Body of pancreas (tissue), 4 donors: Measurements from ENCODE around the gene SSH2. TPM values are rescaled to one million over a fixed set of nuclear protein-coding genes. Genes with fewer than 3 reads are reported as not detected.
"Not testable (repeated sequence)": the region's sequence is repeated elsewhere in the genome, so short reads cannot be mapped to it uniquely, and the experiment has no call there.

Experiments
- ATAC-seq: fragments of 150-250 bp; one replicate; pipeline ENCODE4 v1.9.1; 2016
- DNase-seq, 4 donors: peaks; one replicate each; pipeline ENCODE4 v3.0.0-alpha.2; 2019
- H3K27ac ChIP-seq, 4 donors: fragments of 200-600 bp; sonication (generic); 1 replicate in 3 of 4; 2 replicates in 1 of 4; pipeline versions ENCODE4 v1.5.1 to v1.6.1; 2016 to 2019; ENCODE audit warnings: mild to moderate bottlenecking in 1 of 4, mixed read lengths in 1 of 4, moderate library complexity in 1 of 4
- H3K27me3 ChIP-seq, 2 donors: fragments of 200-600 bp; sonication (generic); one replicate each; pipeline ENCODE4 v1.6.0; 2016; ENCODE audit warnings: mild to moderate bottlenecking in 1 of 2
- H3K36me3 ChIP-seq, 2 donors: fragments of 200-600 bp; sonication (generic); replicated peaks in 1 of 2; 2 replicates each; pipeline ENCODE4 v1.5.1; 2016; ENCODE audit warnings: low read depth in 2 of 2; ENCODE audit not compliant: insufficient read depth in 1 of 2
- H3K4me1 ChIP-seq: fragments of 200-600 bp; sonication (generic); one replicate; pipeline ENCODE4 v1.6.0; 2016
- H3K4me3 ChIP-seq, 2 donors: fragments of 200-600 bp; sonication (generic); 1 replicate in 1 of 2; 2 replicates in 1 of 2; pipeline ENCODE4 v1.5.1; 2016 to 2019
- H3K9me3 ChIP-seq, 3 donors: fragments of 200-600 bp; sonication (generic); 1 replicate in 2 of 3; 2 replicates in 1 of 3; pipeline ENCODE4 v1.5.1; 2016
- POLR2A ChIP-seq, 3 donors: fragments of 450-650 bp; IDR thresholded peaks; one replicate each; pipeline ENCODE4 v1.6.1; 2016; ENCODE audit warnings: antibody characterized with exemption in 3 of 3, mild to moderate bottlenecking in 2 of 3
- WGBS, 2 donors: methylation state at CpG; one replicate each; pipeline ENCODE4 v1.1.5; 2017; 5-methylcytosine and 5-hydroxymethylcytosine counted together
- intact Hi-C: fragments of 100-400 bp; cut with DNase I; formaldehyde crosslinking; loops from one replicate; pipeline ENCODE4 v1.15.1; 2023
- total RNA-seq, 2 donors: library from RNA; depleted of rRNA; stranded (reverse); fragments of >200 nt; gene quantifications; one replicate each; pipeline ENCODE4 v1.1.0, GENCODE V29; 2016
- TF ChIP-seq, protein P1 (sequence below), 7 experiments: fragments of 450-650 bp in 4 of 7; fragments of 200-600 bp in 3 of 7; sonication (generic) in 3 of 7; IDR thresholded peaks; one replicate each; pipeline ENCODE4 v1.5.1; 2016 to 2019; ENCODE audit warnings: antibody characterized with exemption in 7 of 7

SSH2 gene
- total RNA-seq, 2 donors from 2014 or later, result 8.2 to 8.6 TPM

DNA sequence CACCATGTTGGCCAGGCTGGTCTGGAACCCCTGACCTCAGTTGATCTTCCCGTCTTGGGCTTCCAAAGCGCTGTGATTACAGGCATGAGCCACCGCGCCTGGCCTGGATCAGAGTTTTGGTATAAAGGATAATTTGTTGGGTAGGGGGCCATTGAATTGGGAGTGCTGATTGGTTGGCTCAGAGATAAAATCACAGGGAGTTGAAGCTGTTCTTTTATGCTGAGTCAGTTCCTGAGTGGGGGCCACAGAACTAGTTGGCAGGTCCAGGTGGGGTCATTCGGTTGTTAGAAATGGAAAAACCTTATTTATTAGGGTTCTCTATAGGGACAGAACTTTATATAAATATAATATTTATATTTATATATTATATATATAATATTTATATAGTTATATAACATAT, 147.1 kb downstream of the SSH2 start:
- Histone ChIP-seq H3K9me3 (no peaks in the 10 kb centered on the region), H3K4me1 (peaks cover 13% of the 10 kb centered on the region), H3K36me3 (no peaks in the 10 kb centered on the region), H3K27me3 (no peaks in the 10 kb centered on the region), H3K27ac (no peak overlapping the region), H3K4me3 (no peak overlapping the region)
- intact Hi-C loops, result no loop called here
- WGBS, 2 donors, result 91% methylated on average over 5 of the region's 5 CpGs
- ATAC-seq (no peak), DNase-seq (no peak)
- TF ChIP-seq, protein P1, sequence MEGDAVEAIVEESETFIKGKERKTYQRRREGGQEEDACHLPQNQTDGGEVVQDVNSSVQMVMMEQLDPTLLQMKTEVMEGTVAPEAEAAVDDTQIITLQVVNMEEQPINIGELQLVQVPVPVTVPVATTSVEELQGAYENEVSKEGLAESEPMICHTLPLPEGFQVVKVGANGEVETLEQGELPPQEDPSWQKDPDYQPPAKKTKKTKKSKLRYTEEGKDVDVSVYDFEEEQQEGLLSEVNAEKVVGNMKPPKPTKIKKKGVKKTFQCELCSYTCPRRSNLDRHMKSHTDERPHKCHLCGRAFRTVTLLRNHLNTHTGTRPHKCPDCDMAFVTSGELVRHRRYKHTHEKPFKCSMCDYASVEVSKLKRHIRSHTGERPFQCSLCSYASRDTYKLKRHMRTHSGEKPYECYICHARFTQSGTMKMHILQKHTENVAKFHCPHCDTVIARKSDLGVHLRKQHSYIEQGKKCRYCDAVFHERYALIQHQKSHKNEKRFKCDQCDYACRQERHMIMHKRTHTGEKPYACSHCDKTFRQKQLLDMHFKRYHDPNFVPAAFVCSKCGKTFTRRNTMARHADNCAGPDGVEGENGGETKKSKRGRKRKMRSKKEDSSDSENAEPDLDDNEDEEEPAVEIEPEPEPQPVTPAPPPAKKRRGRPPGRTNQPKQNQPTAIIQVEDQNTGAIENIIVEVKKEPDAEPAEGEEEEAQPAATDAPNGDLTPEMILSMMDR (IDR thresholded peaks at IDR 0.05), result no peak
- no peak for TF ChIP-seq POLR2A (IDR thresholded peaks at IDR 0.05)

DNA sequence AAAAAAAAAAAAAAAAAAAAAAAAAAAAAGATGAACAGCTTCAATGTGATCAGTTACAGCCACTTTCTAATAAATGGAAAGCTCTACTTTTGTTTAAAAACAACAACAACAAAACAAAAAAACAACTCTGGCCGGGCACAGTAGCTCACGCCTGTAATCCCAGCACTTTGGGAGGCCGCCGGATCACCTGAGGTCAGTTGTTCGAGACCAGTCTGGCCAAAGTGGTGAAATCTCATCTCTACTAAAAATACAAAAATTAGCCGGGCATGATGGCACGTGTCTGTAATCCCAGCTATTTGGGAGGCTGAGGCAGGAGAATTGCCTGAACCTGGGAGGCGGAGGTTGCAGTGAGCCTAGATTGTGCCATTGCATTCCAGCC, 150.2 kb downstream of the SSH2 start:
- DNase-seq, H3K9me3 ChIP-seq, H3K27me3 ChIP-seq, ATAC-seq, H3K4me1 ChIP-seq, H3K27ac ChIP-seq, intact Hi-C loops, H3K4me3 ChIP-seq, H3K36me3 ChIP-seq: not testable (repeated sequence)
- WGBS, 2 donors, result 81 to 88% methylated on average over 7 to 8 of the region's 8 CpGs

DNA sequence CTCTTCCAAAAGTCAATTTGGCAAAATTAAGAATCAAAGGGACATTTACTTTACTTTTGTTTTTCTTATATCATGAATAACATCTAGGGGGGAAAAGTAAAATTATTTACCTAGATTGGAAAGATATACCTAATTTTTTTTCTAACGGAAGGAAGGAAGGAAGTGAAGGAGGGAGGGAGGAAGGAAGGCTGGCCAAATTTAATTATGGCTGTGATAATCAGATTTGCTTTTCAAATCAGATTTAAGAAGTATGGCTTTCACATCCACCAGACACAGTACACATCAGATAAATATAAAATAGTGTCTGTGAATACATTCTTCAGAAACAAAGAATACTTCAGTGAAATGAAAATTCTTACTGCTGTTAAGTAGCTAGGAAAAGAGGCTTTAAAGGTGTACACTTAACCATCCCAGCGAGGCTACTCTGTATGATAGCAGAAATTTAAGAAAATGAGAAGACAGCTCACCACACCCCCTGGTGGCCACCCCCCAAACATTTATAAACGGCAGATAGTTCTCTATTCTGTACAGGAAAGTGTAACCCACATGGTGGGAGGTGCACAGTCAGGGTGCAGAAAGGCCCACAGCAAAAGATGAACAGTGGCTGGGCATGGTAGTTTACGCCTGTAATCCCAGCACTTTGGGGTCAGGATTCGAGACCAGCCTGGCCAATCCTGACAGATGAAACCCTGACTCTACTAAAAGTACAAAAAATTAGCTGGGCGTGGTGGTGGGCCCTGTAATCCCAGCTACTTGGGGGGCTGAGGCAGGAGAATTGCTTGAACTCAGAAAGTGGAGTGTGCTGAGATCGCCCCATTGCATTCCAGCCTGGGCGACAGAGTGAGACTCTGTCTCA, 150.8 kb downstream of the SSH2 start:
- peak; percentile 71 for ATAC-seq
- TF ChIP-seq, protein P1 (IDR thresholded peaks at IDR 0.05), result peak; percentile 45 to 71 (median 62)
- TF ChIP-seq POLR2A (IDR thresholded peaks at IDR 0.05), result no peak
- H3K36me3 ChIP-seq, result no peaks in the 10 kb centered on the region
- H3K4me3 ChIP-seq, result no peak overlapping the region
- no peaks in the 10 kb centered on the region for H3K4me1 ChIP-seq
- no peak overlapping the region for H3K27ac ChIP-seq
- DNase-seq, result peak; percentile 60 to 75 (median 72)
- no peaks in the 10 kb centered on the region for H3K9me3 ChIP-seq
- intact Hi-C loops, result no loop called here
- H3K27me3 ChIP-seq, result no peaks in the 10 kb centered on the region
- WGBS, 2 donors, result 54 to 63% methylated on average over 8 of the region's 8 CpGs

DNA sequence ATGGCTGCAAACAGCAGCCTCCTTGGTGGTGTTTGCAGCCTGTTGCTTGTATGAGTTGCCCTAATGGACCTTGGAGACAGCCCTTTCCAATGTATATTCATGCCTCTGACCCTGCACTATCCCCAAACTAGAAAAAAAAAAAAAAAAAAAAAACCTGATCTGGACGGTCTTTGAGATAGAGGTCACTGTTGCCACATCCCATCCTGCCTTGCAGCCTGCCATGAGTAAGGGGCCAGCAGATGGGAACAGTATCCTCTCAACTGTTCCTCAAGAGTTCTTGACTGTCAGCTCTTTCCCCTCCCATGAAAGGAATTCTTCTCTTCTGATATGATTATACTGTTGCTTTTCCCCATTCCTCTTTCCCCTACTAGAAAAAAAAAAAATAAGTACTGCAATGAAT, 152.4 kb downstream of the SSH2 start:
- Histone ChIP-seq H3K4me1 (no peaks in the 10 kb centered on the region), H3K27me3 (no peaks in the 10 kb centered on the region), H3K4me3 (no peak overlapping the region), H3K9me3 (no peaks in the 10 kb centered on the region), H3K36me3 (no peaks in the 10 kb centered on the region), H3K27ac (no peak overlapping the region)
- ATAC-seq (no peak), DNase-seq (no peak)
- intact Hi-C loops, result no loop called here
- TF ChIP-seq POLR2A (IDR thresholded peaks at IDR 0.05), result no peak
- 82 to 90% methylated on average over 1 of the region's 1 CpG for WGBS, 2 donors

DNA sequence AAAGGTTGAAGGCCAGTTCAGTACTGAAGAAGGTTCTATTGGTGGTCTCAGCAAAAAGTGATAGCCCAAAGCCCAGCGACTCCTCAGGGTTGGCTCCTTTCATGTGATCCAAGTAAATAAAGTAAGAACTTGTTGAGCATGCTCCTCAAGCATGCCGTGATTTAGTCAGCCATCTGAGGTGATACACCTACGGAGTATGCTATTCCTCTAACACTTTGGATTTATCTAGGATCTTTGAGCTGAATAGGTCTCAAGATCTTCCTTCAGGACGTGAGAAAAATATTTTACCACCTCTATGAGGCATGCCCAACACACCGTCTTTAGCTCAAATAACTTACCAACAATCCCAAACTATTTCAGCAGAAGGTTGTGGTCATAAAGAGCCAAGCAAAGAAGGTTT, 154.0 kb downstream of the SSH2 start:
- intact Hi-C loops, result no loop called here
- ATAC-seq (no peak), DNase-seq (no peak)
- 90 to 94% methylated on average over 5 of the region's 5 CpGs for WGBS, 2 donors
- no peaks in the 10 kb centered on the region for H3K27me3 ChIP-seq
- no peaks in the 10 kb centered on the region for H3K9me3 ChIP-seq
- H3K36me3 ChIP-seq, result no peaks in the 10 kb centered on the region
- H3K4me3 ChIP-seq, result no peak overlapping the region
- no peaks in the 10 kb centered on the region for H3K4me1 ChIP-seq
- H3K27ac ChIP-seq, result no peak overlapping the region
- no peak for TF ChIP-seq POLR2A (IDR thresholded peaks at IDR 0.05)
- TF ChIP-seq, protein P1 (IDR thresholded peaks at IDR 0.05), result no peak

DNA sequence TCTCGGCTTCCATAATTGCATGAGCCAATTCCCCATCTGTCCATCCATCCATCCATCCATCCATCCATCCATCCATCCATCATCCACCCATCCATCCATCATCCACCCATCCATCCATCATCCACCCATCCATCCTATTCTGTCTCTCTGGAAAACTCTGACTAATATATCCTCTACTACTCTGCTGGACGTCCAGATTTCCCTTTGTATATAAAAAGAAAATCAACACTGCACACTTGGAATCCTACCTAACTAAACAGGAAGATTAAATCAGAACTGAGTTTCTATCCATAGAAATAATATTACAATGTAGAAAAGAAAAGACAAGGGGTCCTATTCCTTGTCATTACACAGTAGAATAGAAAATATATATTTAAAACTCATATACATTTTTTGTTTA, 157.0 kb downstream of the SSH2 start:
- Histone ChIP-seq H3K4me1 (no peaks in the 10 kb centered on the region), H3K27me3 (no peaks in the 10 kb centered on the region), H3K4me3 (no peak overlapping the region), H3K36me3 (no peaks in the 10 kb centered on the region), H3K9me3 (no peaks in the 10 kb centered on the region), H3K27ac (no peak overlapping the region)
- ATAC-seq (no peak), DNase-seq (no peak)
- 76 to 79% methylated on average over 2 of the region's 2 CpGs for whole genome bisulfite sequencing, 2 donors
- intact Hi-C loops, result no loop called here
- no peak for TF ChIP-seq POLR2A (IDR thresholded peaks at IDR 0.05)
- TF ChIP-seq, protein P1 (IDR thresholded peaks at IDR 0.05), result no peak
